ENCODE results near the gene CADM3. TPM values are rescaled to one million over a fixed set of nuclear protein-coding genes. Genes with fewer than 3 reads are reported as not detected.

The CADM3 gene
- total and polyA plus RNA-seq, 2 of the 8 experiments (the other 6 are each of a cell fraction or from before 2014, with no cell fraction given), result 8.3 to 8.5 TPM

- WGBS, 2 experiments (ENCODE audit: extremely low coverage in 1 of 2, insufficient coverage in 1 of 2, insufficient read length in 1 of 2, insufficient replicate concordance in 2 of 2, low coverage in 1 of 2, low lambda C conversion rate in 2 of 2, missing lambda C conversion rate in 1 of 2), result 87% methylated on average over 5 of the region's 5 CpGs; no CpG with 5 or more reads in 1 of the 2 experiments
- Histone ChIP-seq H3K56ac (replicated peaks; ENCODE audit: insufficient read length, low read depth, low read length) (no peak overlapping the region), H2AK5ac (ENCODE audit: low read depth, low read length) (no peak overlapping the region), H3K79me2 (ENCODE audit: control insufficient read depth in 1 of 2, insufficient read depth in 2 of 2, low read length in 2 of 2) (no peaks in the 10 kb centered on the region), H4K5ac (ENCODE audit: insufficient read length, low read depth, low read length) (no peak overlapping the region), H4K20me1 (replicated peaks in 1 of 2; ENCODE audit: control insufficient read depth in 1 of 2, insufficient read depth in 2 of 2, low read length in 2 of 2) (no peaks in the 10 kb centered on the region), H3K79me1 (ENCODE audit: low read depth, low read length) (no peaks in the 10 kb centered on the region), H3K4ac (replicated peaks; ENCODE audit: insufficient read length, low read depth, low read length) (no peak overlapping the region), H2BK20ac (ENCODE audit: low read length) (no peak overlapping the region), H3K4me2 (ENCODE audit: insufficient read depth in 1 of 2, low read depth in 2 of 2, low read length in 2 of 2) (no peak overlapping the region; a peak in 1 of 4 replicates), H3K36me3 (ENCODE audit: control insufficient read depth in 2 of 4, insufficient read depth in 4 of 4, low read length in 3 of 4) (no peaks in the 10 kb centered on the region), H2AFZ (ENCODE audit: low read length) (no peak overlapping the region), H3K27me3 (replicated peaks in 1 of 4; ENCODE audit: control insufficient read depth in 3 of 4, extremely low read depth in 1 of 4, insufficient read depth in 3 of 4, low read length in 3 of 4) (no peaks in the 10 kb centered on the region; a peak in 1 of 7 replicates), H3K4me3 (ENCODE audit: extremely low read depth in 1 of 4, insufficient read depth in 2 of 4, low read depth in 3 of 4, low read length in 4 of 4) (no peak overlapping the region), H3K14ac (ENCODE audit: insufficient read length) (no peak overlapping the region), H3K18ac (ENCODE audit: extremely low read depth, low read length) (no peak overlapping the region), H2BK120ac (replicated peaks; ENCODE audit: low read depth, low read length) (no peak overlapping the region), H3K9ac (replicated peaks in 1 of 4; ENCODE audit: extremely low read depth in 1 of 4, low read depth in 3 of 4, low read length in 3 of 4) (no peak overlapping the region), H2BK5ac (ENCODE audit: low read depth, low read length) (no peak overlapping the region), H3K23ac (ENCODE audit: insufficient read length) (no peak overlapping the region), H3K4me1 (replicated peaks in 1 of 4; ENCODE audit: control insufficient read depth in 3 of 4, insufficient read depth in 4 of 4, low read length in 3 of 4) (peaks cover 2 to 7% (median 3%) of the 10 kb centered on the region in 4 experiments; a peak in 5 of 7 replicates), H3K27ac (ENCODE audit: low read depth, low read length) (no peak overlapping the region), H2BK12ac (ENCODE audit: low read depth, low read length) (no peak overlapping the region), H4K91ac (replicated peaks; ENCODE audit: insufficient read length, low read length) (no peak overlapping the region), H4K8ac (ENCODE audit: extremely low read depth, insufficient read depth, low read length) (no peak overlapping the region), H2BK15ac (ENCODE audit: low read length) (no peak overlapping the region), H3K9me3 (ENCODE audit: insufficient read depth in 2 of 2, low read depth in 1 of 2, low read length in 1 of 2) (no peaks in the 10 kb centered on the region), H3K23me2 (ENCODE audit: low read depth, low read length) (no peaks in the 10 kb centered on the region; the same call in 1 of the 2 replicates)
- TF ChIP-seq SUZ12 (IDR thresholded peaks at IDR 0.05; ENCODE audit: low read length) (no peak), POLR2A (IDR thresholded peaks at IDR 0.05; ENCODE audit: control extremely low read depth in 1 of 2, low read depth in 2 of 2, low read length in 2 of 2) (no peak), CTBP2 (IDR thresholded peaks at IDR 0.05; ENCODE audit: borderline replicate concordance, insufficient read depth, insufficient read length, low read length) (no peak), CEBPB (IDR thresholded peaks at IDR 0.05; ENCODE audit: low read depth, low read length) (no peak)
- CTCF ChIA-PET (ENCODE audit: partially characterized antibody), result interaction anchor here (1.2 to 26.6 kb wide), 5 partner anchors 5 to 64 kb away, joined by 3 to 660 read pairs (median 382); partner anchors contain the start of genes ACKR1 and CADM3
- FAIRE-seq (no peak), DNase-seq (ENCODE audit: low read depth in 1 of 2, low spot score in 2 of 2) (no peak)
- POLR2A ChIA-PET (ENCODE audit: partially characterized antibody), result interaction anchor here (1.4 kb wide), 1 partner anchor 35 kb away, joined by 3 read pairs; no protein-coding TSS in a partner anchor
These were observed 35.7 kb downstream of the CADM3 start for GRCh38 chr1:159207080-159207479.

Data from H1 (cell line).